NCI-H226 (cell line): ENCODE measurements around the gene HHIPL1.

Experiments
- DNase-seq: peaks from one replicate; pipeline ENCODE4 v3.0.0-alpha.2; 2015

HHIPL1 gene

GRCh38 chr14:99612071-99612737, 32.7 kb upstream of the HHIPL1 start:
- DNase-seq = no peak

- no peak for DNase-seq
Observed at GRCh38 chr14:99612738-99613330, 32.1 kb upstream of the HHIPL1 start.

GRCh38 chr14:99615497-99616157, 29.3 kb upstream of the HHIPL1 start:
- DNase-seq = no peak

- DNase-seq = no peak
Observed at GRCh38 chr14:99616832-99617800, 27.8 kb upstream of the HHIPL1 start.

- DNase-seq = peak; percentile 32
Observed at GRCh38 chr14:99619835-99620834, 24.8 kb upstream of the HHIPL1 start.

GRCh38 chr14:99621948-99622347, 23.0 kb upstream of the HHIPL1 start:
- DNase-seq = no peak

GRCh38 chr14:99624024-99624423, 20.9 kb upstream of the HHIPL1 start:
- DNase-seq = no peak

- no peak for DNase-seq
Observed at GRCh38 chr14:99624971-99625370, 20.0 kb upstream of the HHIPL1 start.

GRCh38 chr14:99625476-99625875, 19.5 kb upstream of the HHIPL1 start:
- no peak for DNase-seq

- no peak for DNase-seq
Observed at GRCh38 chr14:99626041-99626648, 18.8 kb upstream of the HHIPL1 start.

GRCh38 chr14:99627100-99627499, 17.8 kb upstream of the HHIPL1 start:
- no peak for DNase-seq

- DNase-seq = no peak
Observed at GRCh38 chr14:99627510-99628381, 17.2 kb upstream of the HHIPL1 start.

GRCh38 chr14:99628887-99629618, 15.9 kb upstream of the HHIPL1 start:
- DNase-seq = peak; percentile 47

- no peak for DNase-seq
Observed at GRCh38 chr14:99630202-99630601, 14.7 kb upstream of the HHIPL1 start.

GRCh38 chr14:99632410-99633035, 12.4 kb upstream of the HHIPL1 start:
- DNase-seq = no peak

- no peak for DNase-seq
Observed at GRCh38 chr14:99633141-99633540, 11.8 kb upstream of the HHIPL1 start.

- no peak for DNase-seq
Observed at GRCh38 chr14:99633918-99634317, 11.0 kb upstream of the HHIPL1 start.

- no peak for DNase-seq
Observed at GRCh38 chr14:99634443-99634842, 10.5 kb upstream of the HHIPL1 start.

GRCh38 chr14:99635116-99635515, 9.8 kb upstream of the HHIPL1 start:
- no peak for DNase-seq
